GM12878 (cell line): ENCODE measurements around the gene SMPD2.

Source experiments
- CBX5 ChIP-seq: sonication (generic); IDR thresholded peaks from 2 replicates; pipeline ENCODE4 v1.6.1; 2016; ENCODE audit warnings: low read depth, moderate library complexity, mild to moderate bottlenecking, inconsistent platforms
- CTCF ChIP-seq, 3 experiments: IDR thresholded peaks in 2 of 3; conservative IDR thresholded peaks in 1 of 3; 2 replicates each; pipeline ENCODE4 v1.5.1; 2011; ENCODE audit warnings: low read depth in 3 of 3, low read length in 3 of 3, mild to moderate bottlenecking in 3 of 3, control low read depth in 2 of 3, moderate library complexity in 2 of 3, inconsistent platforms in 1 of 3, mixed read lengths in 1 of 3; ENCODE audit not compliant: control insufficient read depth in 2 of 3, insufficient read depth in 1 of 3; ENCODE audit errors: extremely low read depth in 1 of 3
- HDGF ChIP-seq: fragments of 450-650 bp; IDR thresholded peaks from 2 replicates; pipeline ENCODE4 v1.6.1; 2016; ENCODE audit warnings: antibody characterized with exemption
- POLR2A ChIP-seq: IDR thresholded peaks from 2 replicates; pipeline ENCODE4 v1.6.1; 2011; ENCODE audit warnings: low read depth, mild to moderate bottlenecking, low read length

GRCh38 chr6:109441069-109441816 is 719 bp downstream of the SMPD2 start:
- peak; percentile 12 to 38 (median 31); a peak in 3 of 6 replicates for TF ChIP-seq CTCF (IDR thresholded peaks at IDR 0.05 in 2 of 3, conservative IDR thresholded peaks at IDR 0.05 in 1 of 3; ENCODE audit: control insufficient read depth in 2 of 3, extremely low read depth in 1 of 3, insufficient read depth in 1 of 3, low read depth in 3 of 3, low read length in 3 of 3)
- no peak for TF ChIP-seq CBX5
- TF ChIP-seq HDGF: no peak
- 0 out of 2 replicates have a peak, but pooled peaks have one; percentile 17 for TF ChIP-seq POLR2A
